Keratinocyte (primary cell): Measurements from ENCODE around the gene SCO1. TPM values are rescaled to one million over a fixed set of nuclear protein-coding genes. Genes with fewer than 3 reads are reported as not detected.

Experiments
- DNase-seq: peaks from one replicate; pipeline ENCODE4 v3.0.0-alpha.2; 2011; ENCODE audit warnings: low read depth, missing footprints, low spot score
- FAIRE-seq: peaks from 2 replicates; lab custom pipeline; 2011; peaks lifted over from hg19 to GRCh38; lab: Jason Lieb, UNC
- H2AFZ ChIP-seq: 2 replicates; pipeline ENCODE4 v1.6.0; 2012; ENCODE audit warnings: low read length, control low read depth, inconsistent platforms; ENCODE audit not compliant: control insufficient read depth
- H3K27ac ChIP-seq: 2 replicates; pipeline ENCODE4 v1.5.1; 2011; ENCODE audit warnings: low read length; ENCODE audit not compliant: control insufficient read depth, insufficient read depth
- H3K27me3 ChIP-seq: 3 replicates; pipeline ENCODE4 v1.6.0; 2011; ENCODE audit warnings: low read length; ENCODE audit not compliant: control insufficient read depth, insufficient read depth; ENCODE audit errors: extremely low read depth
- H3K36me3 ChIP-seq, 2 experiments: 2 replicates in 1 of 2; 3 replicates in 1 of 2; pipeline ENCODE4 v1.5.1; 2011; ENCODE audit warnings: low read length in 2 of 2, mild to moderate bottlenecking in 1 of 2; ENCODE audit not compliant: control insufficient read depth in 2 of 2, insufficient read depth in 2 of 2; ENCODE audit errors: extremely low read depth in 1 of 2
- H3K4me1 ChIP-seq: 3 replicates; pipeline ENCODE4 v1.5.1; 2011; ENCODE audit warnings: low read length; ENCODE audit not compliant: control insufficient read depth, insufficient read depth; ENCODE audit errors: extremely low read depth
- H3K4me2 ChIP-seq: 3 replicates; pipeline ENCODE4 v1.6.0; 2011; ENCODE audit warnings: low read depth, low read length; ENCODE audit not compliant: control insufficient read depth, insufficient read depth; ENCODE audit errors: extremely low read depth
- H3K4me3 ChIP-seq, 3 experiments: fragments of 200-600 bp in 1 of 3; sonication (generic) in 1 of 3; 2 replicates in 2 of 3; 3 replicates in 1 of 3; pipeline ENCODE4 v1.5.1; 2011 to 2016; ENCODE audit warnings: low read length in 3 of 3, mild to moderate bottlenecking in 3 of 3, control low read depth in 2 of 3, inconsistent platforms in 1 of 3, low read depth in 1 of 3, mixed read lengths in 1 of 3, mixed run types in 1 of 3, moderate library complexity in 1 of 3; ENCODE audit not compliant: control insufficient read depth in 2 of 3, insufficient read depth in 2 of 3; ENCODE audit errors: extremely low read depth in 1 of 3
- H3K79me2 ChIP-seq: 2 replicates; pipeline ENCODE4 v1.6.0; 2012; ENCODE audit warnings: low read length; ENCODE audit not compliant: control insufficient read depth, insufficient read depth
- H3K9ac ChIP-seq: 3 replicates; pipeline ENCODE4 v1.6.0; 2011; ENCODE audit warnings: low read length; ENCODE audit not compliant: control insufficient read depth, insufficient read depth; ENCODE audit errors: extremely low read depth
- H3K9me1 ChIP-seq: 3 replicates; pipeline ENCODE4 v1.6.0; 2011; ENCODE audit warnings: low read length; ENCODE audit not compliant: control insufficient read depth, insufficient read depth; ENCODE audit errors: extremely low read depth
- H3K9me3 ChIP-seq: 2 replicates; pipeline ENCODE4 v1.5.1; 2012; ENCODE audit warnings: low read depth, low read length; ENCODE audit not compliant: control insufficient read depth
- H4K20me1 ChIP-seq: 3 replicates; pipeline ENCODE4 v1.6.0; 2011; ENCODE audit warnings: low read length; ENCODE audit not compliant: control insufficient read depth, insufficient read depth; ENCODE audit errors: extremely low read depth
- EZH2 ChIP-seq: IDR thresholded peaks from one replicate; pipeline ENCODE4 v1.6.1; 2012; ENCODE audit warnings: inconsistent platforms, mild to moderate bottlenecking, low read length, moderate library complexity
- dilution Hi-C: fragments of 300-500 bp; cut with MboI; formaldehyde crosslinking; loops from one replicate; pipeline ENCODE4 v1.7.0; 2020; ENCODE audit warnings: low sequenced_read_pairs; ENCODE audit not compliant: extremely low pct_ligation_motif_present
- polyA plus RNA-seq, 5 experiments: library from polyadenylated mRNA; depleted of rRNA in 3 of 5; stranded (reverse) in 3 of 5; stranded (forward) in 1 of 5; unstranded in 1 of 5; fragments of >200 nt; gene quantifications; 1 replicate in 1 of 5; 2 replicates in 3 of 5; 3 replicates in 1 of 5; pipeline versions ENCODE4 v1.2.1 to v1.2.3, GENCODE V29; 2011 to 2012; ENCODE audit warnings: missing spikeins in 2 of 5, low read depth in 1 of 5, low replicate concordance in 1 of 5
- TF ChIP-seq, protein P1 (sequence below), 3 experiments: IDR thresholded peaks in 1 of 3; conservative IDR thresholded peaks in 1 of 3; optimal IDR thresholded peaks in 1 of 3; 2 replicates in 2 of 3; 3 replicates in 1 of 3; pipeline versions ENCODE3 to v1.5.1; 2011; ENCODE audit warnings: low read length in 3 of 3, mild to moderate bottlenecking in 3 of 3, moderate library complexity in 2 of 3, control low read depth in 1 of 3, inconsistent platforms in 1 of 3; ENCODE audit not compliant: insufficient read depth in 2 of 3; ENCODE audit errors: extremely low read depth in 1 of 3

The SCO1 gene
- polyA plus RNA-seq, 1 donor (not counting 4 experiments of a cell fraction or from before 2014, with no cell fraction given), result 28.3 TPM

DNA sequence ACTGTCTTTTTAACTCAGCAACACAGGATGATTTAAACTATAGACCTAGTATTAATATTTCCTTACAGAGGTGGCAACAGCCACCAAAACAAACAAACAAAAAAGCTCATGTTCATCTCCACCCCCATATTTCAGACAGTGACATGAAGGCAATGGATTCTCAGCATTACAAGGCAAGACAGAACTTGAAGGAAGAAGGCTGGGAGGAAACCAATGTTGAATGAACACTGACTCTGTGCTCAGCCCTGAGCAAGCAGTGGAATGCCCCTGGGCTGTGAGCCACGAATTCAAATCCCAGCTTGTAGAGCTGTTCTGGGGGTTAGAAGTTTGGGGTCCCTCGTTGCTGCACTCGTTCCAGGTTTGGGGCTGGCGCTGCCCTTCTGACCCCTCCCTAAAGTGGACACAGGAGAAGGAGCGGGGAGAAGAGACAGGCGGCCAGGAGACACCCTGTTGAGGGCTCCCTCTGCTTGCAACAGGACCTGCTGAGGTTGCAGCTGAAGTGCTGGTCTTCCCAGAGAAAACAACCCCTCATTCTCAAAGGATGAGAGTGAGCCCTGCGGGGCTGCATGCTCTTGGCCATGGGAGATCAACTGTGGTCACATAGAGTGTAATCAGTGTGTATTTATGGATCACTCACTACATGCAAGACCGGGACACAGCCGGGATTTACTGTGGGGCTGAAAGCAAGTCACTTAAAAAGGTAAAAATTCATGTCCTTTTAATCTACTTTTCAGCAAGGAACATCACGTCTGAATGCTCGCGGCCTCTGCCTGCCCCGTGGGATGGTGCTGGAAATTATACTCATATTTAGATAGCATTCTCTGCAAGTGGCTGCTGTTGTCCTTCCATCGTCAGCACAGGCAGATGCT lies 74.5 kb downstream of the SCO1 start:
- H3K9ac ChIP-seq, result peak overlapping the region; percentile 65
- H3K4me3 ChIP-seq, result peak overlapping the region; percentile 31 to 54 (median 41)
- FAIRE-seq, result peak; percentile 96
- H3K79me2 ChIP-seq, result no peaks in the 10 kb centered on the region
- H3K36me3 ChIP-seq, result no peaks in the 10 kb centered on the region
- dilution Hi-C loops, result loop anchor here (25.0 kb wide), 1 partner anchor 336 kb away; no protein-coding TSS in a partner anchor
- peaks cover 50% of the 10 kb centered on the region for H3K4me1 ChIP-seq
- peak overlapping the region; percentile 51 for H2AFZ ChIP-seq
- H3K9me3 ChIP-seq, result no peaks in the 10 kb centered on the region
- DNase-seq, result peak; percentile 93
- no peak for TF ChIP-seq EZH2
- TF ChIP-seq, protein P1, sequence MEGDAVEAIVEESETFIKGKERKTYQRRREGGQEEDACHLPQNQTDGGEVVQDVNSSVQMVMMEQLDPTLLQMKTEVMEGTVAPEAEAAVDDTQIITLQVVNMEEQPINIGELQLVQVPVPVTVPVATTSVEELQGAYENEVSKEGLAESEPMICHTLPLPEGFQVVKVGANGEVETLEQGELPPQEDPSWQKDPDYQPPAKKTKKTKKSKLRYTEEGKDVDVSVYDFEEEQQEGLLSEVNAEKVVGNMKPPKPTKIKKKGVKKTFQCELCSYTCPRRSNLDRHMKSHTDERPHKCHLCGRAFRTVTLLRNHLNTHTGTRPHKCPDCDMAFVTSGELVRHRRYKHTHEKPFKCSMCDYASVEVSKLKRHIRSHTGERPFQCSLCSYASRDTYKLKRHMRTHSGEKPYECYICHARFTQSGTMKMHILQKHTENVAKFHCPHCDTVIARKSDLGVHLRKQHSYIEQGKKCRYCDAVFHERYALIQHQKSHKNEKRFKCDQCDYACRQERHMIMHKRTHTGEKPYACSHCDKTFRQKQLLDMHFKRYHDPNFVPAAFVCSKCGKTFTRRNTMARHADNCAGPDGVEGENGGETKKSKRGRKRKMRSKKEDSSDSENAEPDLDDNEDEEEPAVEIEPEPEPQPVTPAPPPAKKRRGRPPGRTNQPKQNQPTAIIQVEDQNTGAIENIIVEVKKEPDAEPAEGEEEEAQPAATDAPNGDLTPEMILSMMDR (optimal IDR thresholded peaks at IDR 0.05 in 1 of 3, IDR thresholded peaks at IDR 0.05 in 1 of 3, conservative IDR thresholded peaks at IDR 0.05 in 1 of 3; ENCODE audit: extremely low read depth in 1 of 3, insufficient read depth in 2 of 3, low read length in 3 of 3), result no peak
- no peaks in the 10 kb centered on the region for H4K20me1 ChIP-seq
- H3K4me2 ChIP-seq, result peak overlapping the region; percentile 49
- H3K27ac ChIP-seq, result peak overlapping the region; percentile 87
- H3K27me3 ChIP-seq, result no peaks in the 10 kb centered on the region
- H3K9me1 ChIP-seq, result no peaks in the 10 kb centered on the region

Other genes starting within 250 kb of the SCO1 start
- gene MYH4, start 228.0 kb downstream of the SCO1 start, polyA plus RNA-seq, result not detected in 3 replicates
- not detected in 3 replicates for gene MYH1, start 179.0 kb downstream of the SCO1 start, polyA plus RNA-seq
- not detected in 3 replicates for gene MYH2, start 147.9 kb downstream of the SCO1 start, polyA plus RNA-seq
- gene MYH3, start 40.2 kb downstream of the SCO1 start, polyA plus RNA-seq, result 0.67 to 0.83 TPM (median 0.76 TPM) in 3 replicates
- 9.9 to 15.0 TPM (median 14.2 TPM) in 3 replicates for gene ADPRM, start 61 bp upstream of the SCO1 start, polyA plus RNA-seq
- 2.1 to 3.3 TPM (median 2.4 TPM) in 3 replicates for gene TMEM220, start 32.5 kb upstream of the SCO1 start, polyA plus RNA-seq
- gene TMEM238L, start 106.6 kb upstream of the SCO1 start, polyA plus RNA-seq, result 0.26 TPM in 1 of 3 replicates, not detected in the others
- gene PIRT, start 140.6 kb upstream of the SCO1 start, polyA plus RNA-seq, result not detected in 3 replicates